GM21619 (cell line): ENCODE measurements around the gene ARCN1.
"Not testable (repeated sequence)": the region's sequence is repeated elsewhere in the genome, so short reads cannot be mapped to it uniquely, and the experiment has no call there.

Experiments used
- ATAC-seq: cut with Tn5 transposase; IDR thresholded peaks from one replicate; pipeline ENCODE4 v1.9.1; 2021; ENCODE audit not compliant: unreplicated experiment

The ARCN1 gene

GRCh38 chr11:118605116-118605867 lies 33.1 kb downstream of the ARCN1 start:
- no peak for ATAC-seq

- no peak for ATAC-seq
Observed at GRCh38 chr11:118606157-118606843, 34.1 kb downstream of the ARCN1 start.

- ATAC-seq, result no peak
Observed at GRCh38 chr11:118606844-118607228, 34.6 kb downstream of the ARCN1 start.

- no peak for ATAC-seq
Observed at GRCh38 chr11:118607401-118608359, 35.5 kb downstream of the ARCN1 start, which contains the start of gene PHLDB1. PHLDB1 (plus strand) TSS chr11:118607615; CDS start chr11:118613837, 6,222 bp downstream.

GRCh38 chr11:118608360-118609227 lies 36.4 kb downstream of the ARCN1 start:
- ATAC-seq, result no peak

GRCh38 chr11:118609380-118610224 lies 37.4 kb downstream of the ARCN1 start:
- no peak for ATAC-seq

- no peak for ATAC-seq
Observed at GRCh38 chr11:118610225-118610772, 38.1 kb downstream of the ARCN1 start.

- peak; percentile 49 for ATAC-seq
Observed at GRCh38 chr11:118610773-118611432, 38.7 kb downstream of the ARCN1 start.

GRCh38 chr11:118611433-118611795 lies 39.2 kb downstream of the ARCN1 start:
- ATAC-seq, result not testable (repeated sequence)

- ATAC-seq, result no peak
Observed at GRCh38 chr11:118612378-118612777, 40.2 kb downstream of the ARCN1 start.

- ATAC-seq, result no peak
Observed at GRCh38 chr11:118614511-118614910, 42.3 kb downstream of the ARCN1 start.

GRCh38 chr11:118615282-118615975 lies 43.2 kb downstream of the ARCN1 start:
- ATAC-seq, result no peak

- no peak for ATAC-seq
Observed at GRCh38 chr11:118615976-118616371, 43.8 kb downstream of the ARCN1 start.

GRCh38 chr11:118618115-118618990 lies 46.1 kb downstream of the ARCN1 start:
- no peak for ATAC-seq

- ATAC-seq, result no peak
Observed at GRCh38 chr11:118618991-118619375, 46.8 kb downstream of the ARCN1 start.

- ATAC-seq, result no peak
Observed at GRCh38 chr11:118619444-118620197, 47.4 kb downstream of the ARCN1 start.
